ENCODE results near the gene CIROP.

Gene CIROP

DNA sequence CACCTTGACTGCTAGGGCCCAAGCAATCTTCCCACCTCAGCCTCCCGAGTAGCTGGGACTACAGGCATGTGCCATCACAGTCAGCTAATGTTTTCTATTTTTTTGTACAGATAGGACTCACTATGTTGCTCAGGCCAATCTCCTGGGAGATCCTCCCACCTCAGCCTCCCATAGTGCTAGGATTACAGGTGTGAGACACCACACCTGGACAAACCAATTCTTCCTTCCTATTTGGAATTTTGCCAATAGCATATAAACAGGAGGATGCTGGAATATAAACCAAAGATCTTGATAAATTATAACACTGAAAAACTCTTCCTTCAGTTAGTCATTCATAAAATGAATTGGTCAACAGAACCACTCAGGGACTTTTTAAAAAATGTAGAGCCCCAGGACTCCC is 18.2 kb downstream of the CIROP start:
- TF ChIP-seq POLR2AphosphoS5 (IDR thresholded peaks at IDR 0.05; ENCODE audit: low read depth, low read length) (no peak), SPI1 (IDR thresholded peaks at IDR 0.05; ENCODE audit: low read depth, low read length) (no peak), POLR2A (IDR thresholded peaks at IDR 0.05; ENCODE audit: low read depth, low read length) (no peak), PAX5 (IDR thresholded peaks at IDR 0.05; ENCODE audit: insufficient read depth, low read length, severe bottlenecking) (no peak), TAF1 (IDR thresholded peaks at IDR 0.05; ENCODE audit: low read depth, low read length) (no peak), POU2F2 (IDR thresholded peaks at IDR 0.05; ENCODE audit: low read depth, low read length) (no peak)
- FAIRE-seq (no peak), DNase-seq (ENCODE audit: insufficient read length, low spot score) (no peak)

DNA sequence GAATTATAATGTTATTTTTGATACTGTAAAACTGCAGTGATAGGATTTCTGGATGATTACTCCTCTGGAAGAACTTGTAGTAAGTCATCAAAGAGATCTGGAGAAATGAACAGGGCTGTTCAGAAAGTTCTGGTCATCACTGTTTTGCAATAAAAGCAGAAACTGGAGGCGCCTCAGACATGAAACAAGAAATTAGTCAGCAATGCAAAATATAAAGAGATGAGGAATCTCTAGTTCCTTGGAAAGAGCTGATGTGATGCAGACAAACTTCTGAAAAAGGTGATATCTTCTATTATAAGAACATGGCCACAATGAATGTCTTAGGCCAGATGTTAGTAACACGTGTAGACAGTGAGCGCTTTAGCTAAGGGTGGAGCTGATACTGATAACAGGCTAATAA is 19.3 kb downstream of the CIROP start:
- FAIRE-seq (no peak), DNase-seq (ENCODE audit: insufficient read length, low spot score) (no peak)
- TF ChIP-seq TAF1 (IDR thresholded peaks at IDR 0.05; ENCODE audit: low read depth, low read length) (no peak), POLR2A (IDR thresholded peaks at IDR 0.05; ENCODE audit: low read depth, low read length) (no peak), POU2F2 (IDR thresholded peaks at IDR 0.05; ENCODE audit: low read depth, low read length) (no peak), PAX5 (IDR thresholded peaks at IDR 0.05; ENCODE audit: insufficient read depth, low read length, severe bottlenecking) (no peak), SPI1 (IDR thresholded peaks at IDR 0.05; ENCODE audit: low read depth, low read length) (no peak), POLR2AphosphoS5 (IDR thresholded peaks at IDR 0.05; ENCODE audit: low read depth, low read length) (no peak)

DNA sequence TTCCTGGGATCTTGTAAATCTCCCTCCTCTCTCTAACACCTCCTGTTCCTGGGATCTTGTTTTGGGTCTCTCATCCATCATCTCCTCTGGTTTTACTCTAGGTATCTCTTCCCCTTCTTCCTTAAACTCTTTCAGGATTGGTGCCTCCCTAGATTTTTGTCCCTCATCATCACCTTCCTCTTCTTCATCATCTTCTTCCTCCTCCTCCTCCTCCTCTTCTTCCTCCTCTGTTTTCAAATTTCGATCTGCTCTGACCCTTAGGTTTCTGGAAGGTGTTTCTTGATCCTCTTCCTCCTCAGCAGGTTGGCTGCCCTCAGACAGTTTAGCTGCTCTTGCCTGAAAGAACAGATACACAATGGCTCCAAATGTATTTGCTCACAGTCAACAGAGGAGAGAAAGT is 24.3 kb downstream of the CIROP start:
- TF ChIP-seq POLR2AphosphoS5 (IDR thresholded peaks at IDR 0.05; ENCODE audit: low read depth, low read length), result no peak
- no peak for TF ChIP-seq POLR2A (IDR thresholded peaks at IDR 0.05; ENCODE audit: low read depth, low read length)
- no peak for TF ChIP-seq TAF1 (IDR thresholded peaks at IDR 0.05; ENCODE audit: low read depth, low read length)
- no peak for TF ChIP-seq POU2F2 (IDR thresholded peaks at IDR 0.05; ENCODE audit: low read depth, low read length)
- no peak for TF ChIP-seq SPI1 (IDR thresholded peaks at IDR 0.05; ENCODE audit: low read depth, low read length)
- TF ChIP-seq PAX5 (IDR thresholded peaks at IDR 0.05; ENCODE audit: insufficient read depth, low read length, severe bottlenecking), result no peak
- no peak for FAIRE-seq
- no peak for DNase-seq (ENCODE audit: insufficient read length, low spot score)

DNA sequence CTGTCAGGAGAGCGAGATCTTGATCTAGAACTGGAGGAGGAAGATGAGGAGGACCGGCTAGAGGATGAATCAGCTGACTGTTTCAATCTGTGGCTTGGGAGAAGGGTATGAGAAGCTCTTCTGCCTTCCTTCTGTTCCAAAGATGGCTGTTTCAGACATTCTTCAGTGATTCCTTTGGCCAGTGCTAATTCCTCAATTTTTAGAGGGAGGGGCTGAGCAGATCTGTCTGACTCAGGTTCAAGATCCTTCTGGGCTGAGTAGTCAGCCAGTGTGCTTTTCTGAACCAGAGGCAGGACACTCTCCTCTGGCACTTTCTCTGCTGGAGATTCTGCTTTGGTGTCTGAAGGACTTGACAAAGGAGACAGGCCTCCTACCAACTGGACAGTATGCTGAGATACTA is 25.1 kb downstream of the CIROP start:
- FAIRE-seq (no peak), DNase-seq (ENCODE audit: insufficient read length, low spot score) (no peak)
- TF ChIP-seq POU2F2 (IDR thresholded peaks at IDR 0.05; ENCODE audit: low read depth, low read length) (no peak), TAF1 (IDR thresholded peaks at IDR 0.05; ENCODE audit: low read depth, low read length) (no peak), SPI1 (IDR thresholded peaks at IDR 0.05; ENCODE audit: low read depth, low read length) (no peak), POLR2A (IDR thresholded peaks at IDR 0.05; ENCODE audit: low read depth, low read length) (no peak)

DNA sequence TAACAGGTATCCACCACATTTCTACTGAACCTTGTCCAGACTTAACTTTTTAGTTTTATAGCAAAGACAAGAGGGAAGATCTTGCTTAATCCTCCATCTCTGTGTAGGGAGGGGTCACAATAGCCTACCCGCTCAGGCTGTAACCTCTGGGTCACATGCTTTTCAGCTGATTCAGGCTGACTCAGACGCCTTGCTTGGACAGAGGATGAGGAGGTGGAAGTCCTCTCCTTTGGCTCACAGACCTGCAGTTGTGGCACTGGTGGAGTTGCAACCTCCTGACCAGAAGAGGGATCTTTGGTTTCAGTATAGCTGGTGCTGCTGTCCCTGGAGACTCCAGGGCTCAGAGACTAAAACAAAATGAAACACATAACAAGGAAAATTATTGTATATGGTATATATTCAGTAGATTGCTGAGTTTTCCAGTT is 26.1 kb downstream of the CIROP start:
- DNase-seq (ENCODE audit: insufficient read length, low spot score), result no peak
- TF ChIP-seq POLR2AphosphoS5 (IDR thresholded peaks at IDR 0.05; ENCODE audit: low read depth, low read length) (no peak), POU2F2 (IDR thresholded peaks at IDR 0.05; ENCODE audit: low read depth, low read length) (no peak), PAX5 (IDR thresholded peaks at IDR 0.05; ENCODE audit: insufficient read depth, low read length, severe bottlenecking) (no peak), SPI1 (IDR thresholded peaks at IDR 0.05; ENCODE audit: low read depth, low read length) (no peak), TAF1 (IDR thresholded peaks at IDR 0.05; ENCODE audit: low read depth, low read length) (no peak), POLR2A (IDR thresholded peaks at IDR 0.05; ENCODE audit: low read depth, low read length) (no peak)
- FAIRE-seq, result no peak

DNA sequence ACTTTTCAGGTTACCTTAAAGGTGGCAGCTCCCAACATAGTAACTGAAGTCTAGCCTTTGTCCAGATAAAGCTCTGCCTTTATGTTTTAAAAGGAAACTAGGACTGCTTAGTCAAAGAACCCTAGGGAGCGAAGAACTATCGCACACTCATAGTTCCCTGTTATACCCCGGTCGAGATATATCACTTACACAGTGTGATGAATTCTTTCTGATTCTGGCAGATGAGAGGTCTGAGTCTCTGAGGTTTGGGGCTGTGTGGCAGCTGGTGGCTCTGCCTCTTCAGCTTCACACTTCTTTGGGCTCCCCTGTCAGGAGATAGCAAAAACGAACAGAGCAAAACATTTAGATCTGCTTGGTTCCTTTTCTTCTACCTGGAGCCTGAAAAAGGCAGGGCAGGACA is 26.8 kb downstream of the CIROP start:
- TF ChIP-seq POLR2A (IDR thresholded peaks at IDR 0.05; ENCODE audit: low read depth, low read length) (no peak), SPI1 (IDR thresholded peaks at IDR 0.05; ENCODE audit: low read depth, low read length) (no peak), TAF1 (IDR thresholded peaks at IDR 0.05; ENCODE audit: low read depth, low read length) (no peak)
- DNase-seq (ENCODE audit: insufficient read length, low spot score), result no peak
- no peak for FAIRE-seq

DNA sequence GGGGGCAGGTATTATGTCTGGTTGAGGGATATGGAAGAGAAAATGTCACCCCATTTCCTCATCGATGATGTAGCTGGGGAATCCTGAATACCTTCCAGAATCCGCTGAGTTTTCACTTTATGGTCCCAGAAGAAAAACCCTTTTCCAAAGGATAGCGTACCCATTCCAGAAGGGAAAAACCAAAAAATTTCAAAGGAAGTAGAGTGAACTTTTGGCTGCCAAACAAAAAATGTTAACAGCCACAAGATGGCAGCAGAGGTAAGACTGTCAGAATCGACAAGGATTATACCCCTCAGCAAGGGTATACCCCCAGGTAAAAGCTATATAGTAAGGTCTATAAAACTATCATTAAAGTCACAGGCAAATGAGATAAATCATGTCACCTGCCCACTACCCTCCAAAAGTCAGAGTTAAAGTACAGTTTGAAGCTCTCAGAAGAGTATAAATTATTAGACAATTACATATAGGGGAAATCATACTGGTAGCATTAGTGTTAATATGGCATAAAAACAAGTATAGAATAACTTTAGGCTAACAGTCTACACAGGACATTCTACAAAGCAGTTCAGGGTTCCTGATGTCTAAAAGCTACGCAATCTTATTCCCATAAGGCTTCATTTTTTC is 27.9 kb downstream of the CIROP start:
- TF ChIP-seq POLR2A (IDR thresholded peaks at IDR 0.05; ENCODE audit: low read depth, low read length) (no peak), SPI1 (IDR thresholded peaks at IDR 0.05; ENCODE audit: low read depth, low read length) (no peak), PAX5 (IDR thresholded peaks at IDR 0.05; ENCODE audit: insufficient read depth, low read length, severe bottlenecking) (no peak), POLR2AphosphoS5 (IDR thresholded peaks at IDR 0.05; ENCODE audit: low read depth, low read length) (no peak), POU2F2 (IDR thresholded peaks at IDR 0.05; ENCODE audit: low read depth, low read length) (no peak)
- no peak for DNase-seq (ENCODE audit: insufficient read length, low spot score)
- peak; percentile 56 for FAIRE-seq

DNA sequence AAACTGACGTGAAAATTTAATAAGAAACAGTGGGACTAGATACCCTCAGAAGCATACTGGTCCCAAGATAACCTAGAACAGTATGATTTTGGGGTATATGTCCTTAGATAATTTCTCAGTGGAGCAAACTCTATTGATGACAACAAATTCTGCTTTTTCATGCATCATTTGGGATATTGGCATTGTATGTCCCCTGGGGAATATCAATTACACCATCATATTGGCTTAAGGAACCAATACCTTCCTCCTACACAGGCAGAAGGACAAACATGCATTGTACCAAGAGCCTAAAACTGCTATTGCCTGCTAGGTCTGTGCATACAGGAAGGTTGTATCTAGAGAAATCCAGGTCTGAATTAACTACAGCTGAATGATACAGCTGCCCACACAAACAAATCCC is 29.9 kb downstream of the CIROP start:
- DNase-seq (ENCODE audit: insufficient read length, low spot score), result no peak
- no peak for FAIRE-seq
- TF ChIP-seq PAX5 (IDR thresholded peaks at IDR 0.05; ENCODE audit: insufficient read depth, low read length, severe bottlenecking) (no peak), POLR2A (IDR thresholded peaks at IDR 0.05; ENCODE audit: low read depth, low read length) (no peak), POU2F2 (IDR thresholded peaks at IDR 0.05; ENCODE audit: low read depth, low read length) (no peak), POLR2AphosphoS5 (IDR thresholded peaks at IDR 0.05; ENCODE audit: low read depth, low read length) (no peak), SPI1 (IDR thresholded peaks at IDR 0.05; ENCODE audit: low read depth, low read length) (no peak), TAF1 (IDR thresholded peaks at IDR 0.05; ENCODE audit: low read depth, low read length) (no peak)

DNA sequence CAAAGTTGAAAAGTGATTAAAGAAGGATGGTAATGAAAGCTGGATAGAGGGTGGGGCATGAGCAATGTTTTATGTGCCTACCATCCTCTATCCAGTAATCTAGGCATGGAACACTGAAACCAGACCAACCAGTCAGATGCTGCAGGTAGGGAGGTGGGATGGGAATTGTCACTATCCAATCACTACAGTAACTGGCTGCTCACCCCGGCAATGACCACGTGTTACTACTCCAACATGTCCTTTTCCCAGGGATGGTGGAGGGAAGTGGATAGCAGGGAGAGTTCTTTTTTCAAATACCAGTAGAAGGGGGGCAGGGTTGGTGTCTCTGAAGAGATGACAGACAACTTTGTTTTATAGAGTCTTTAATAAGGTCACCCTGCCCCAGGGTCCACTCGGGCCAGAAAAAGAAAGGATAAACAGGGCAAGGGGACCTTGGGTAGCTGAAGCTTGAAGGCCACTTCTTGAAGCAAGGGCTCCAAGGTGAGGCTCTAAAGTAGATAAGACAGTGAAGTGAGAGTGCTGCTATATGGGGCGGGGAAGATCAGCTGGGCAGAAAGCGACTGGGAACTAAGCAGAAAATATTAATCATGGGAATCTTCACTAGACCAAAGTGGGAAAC is 32.8 kb downstream of the CIROP start:
- TF ChIP-seq POLR2AphosphoS5 (IDR thresholded peaks at IDR 0.05; ENCODE audit: low read depth, low read length), result no peak
- no peak for TF ChIP-seq POLR2A (IDR thresholded peaks at IDR 0.05; ENCODE audit: low read depth, low read length)
- no peak for TF ChIP-seq PAX5 (IDR thresholded peaks at IDR 0.05; ENCODE audit: insufficient read depth, low read length, severe bottlenecking)
- TF ChIP-seq SPI1 (IDR thresholded peaks at IDR 0.05; ENCODE audit: low read depth, low read length), result no peak
- no peak for TF ChIP-seq TAF1 (IDR thresholded peaks at IDR 0.05; ENCODE audit: low read depth, low read length)
- no peak for TF ChIP-seq POU2F2 (IDR thresholded peaks at IDR 0.05; ENCODE audit: low read depth, low read length)
- FAIRE-seq (no peak), DNase-seq (ENCODE audit: insufficient read length, low spot score) (no peak)
